Measurements from ENCODE around the gene GRID2.

GRID2 gene

DNA sequence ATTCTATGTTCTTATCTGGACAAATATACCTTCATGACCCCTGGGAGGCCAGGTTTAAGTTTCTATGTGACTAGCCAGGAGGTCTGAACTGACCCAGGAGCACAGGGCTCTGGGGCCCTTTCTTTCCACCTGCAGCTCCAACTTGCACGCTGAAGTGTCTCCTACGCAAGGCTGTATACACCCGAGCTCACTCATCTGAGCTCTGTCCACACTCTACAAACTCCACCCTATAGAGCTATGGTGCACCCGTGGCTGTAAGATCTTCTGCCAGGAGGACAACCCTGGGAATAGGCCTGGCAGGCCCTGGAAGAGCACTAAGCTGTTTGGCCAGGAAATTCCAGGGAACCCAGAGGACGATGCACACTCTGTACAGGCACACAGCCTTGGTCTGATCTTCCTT lies 1464.2 kb downstream of the GRID2 start:
- ATAC-seq, result no peak
- no peak for TF ChIP-seq PPARA (CRISPR knock-in tag; IDR thresholded peaks at IDR 0.05; ENCODE audit: borderline replicate concordance)
- TF ChIP-seq ISL1 (CRISPR knock-in tag; IDR thresholded peaks at IDR 0.05), result no peak
- TF ChIP-seq TOX (CRISPR knock-in tag; IDR thresholded peaks at IDR 0.05; ENCODE audit: borderline replicate concordance), result no peak
- no peak for TF ChIP-seq ARNTL (CRISPR knock-in tag; IDR thresholded peaks at IDR 0.05; ENCODE audit: borderline replicate concordance, low read depth)
- no peak for TF ChIP-seq ZFP30 (CRISPR knock-in tag; IDR thresholded peaks at IDR 0.05)
- no peak for TF ChIP-seq ZNF70 (CRISPR knock-in tag; IDR thresholded peaks at IDR 0.05)
- TF ChIP-seq OSR1 (CRISPR knock-in tag; IDR thresholded peaks at IDR 0.05), result no peak
- TF ChIP-seq TCF4 (CRISPR knock-in tag; IDR thresholded peaks at IDR 0.05; ENCODE audit: borderline replicate concordance), result no peak
- TF ChIP-seq CSDC2 (CRISPR knock-in tag; IDR thresholded peaks at IDR 0.05), result no peak
- TF ChIP-seq SNAI2 (CRISPR knock-in tag; IDR thresholded peaks at IDR 0.05), result no peak
- no peak for TF ChIP-seq ZFP3 (CRISPR knock-in tag; IDR thresholded peaks at IDR 0.05)
- TF ChIP-seq, protein P1, sequence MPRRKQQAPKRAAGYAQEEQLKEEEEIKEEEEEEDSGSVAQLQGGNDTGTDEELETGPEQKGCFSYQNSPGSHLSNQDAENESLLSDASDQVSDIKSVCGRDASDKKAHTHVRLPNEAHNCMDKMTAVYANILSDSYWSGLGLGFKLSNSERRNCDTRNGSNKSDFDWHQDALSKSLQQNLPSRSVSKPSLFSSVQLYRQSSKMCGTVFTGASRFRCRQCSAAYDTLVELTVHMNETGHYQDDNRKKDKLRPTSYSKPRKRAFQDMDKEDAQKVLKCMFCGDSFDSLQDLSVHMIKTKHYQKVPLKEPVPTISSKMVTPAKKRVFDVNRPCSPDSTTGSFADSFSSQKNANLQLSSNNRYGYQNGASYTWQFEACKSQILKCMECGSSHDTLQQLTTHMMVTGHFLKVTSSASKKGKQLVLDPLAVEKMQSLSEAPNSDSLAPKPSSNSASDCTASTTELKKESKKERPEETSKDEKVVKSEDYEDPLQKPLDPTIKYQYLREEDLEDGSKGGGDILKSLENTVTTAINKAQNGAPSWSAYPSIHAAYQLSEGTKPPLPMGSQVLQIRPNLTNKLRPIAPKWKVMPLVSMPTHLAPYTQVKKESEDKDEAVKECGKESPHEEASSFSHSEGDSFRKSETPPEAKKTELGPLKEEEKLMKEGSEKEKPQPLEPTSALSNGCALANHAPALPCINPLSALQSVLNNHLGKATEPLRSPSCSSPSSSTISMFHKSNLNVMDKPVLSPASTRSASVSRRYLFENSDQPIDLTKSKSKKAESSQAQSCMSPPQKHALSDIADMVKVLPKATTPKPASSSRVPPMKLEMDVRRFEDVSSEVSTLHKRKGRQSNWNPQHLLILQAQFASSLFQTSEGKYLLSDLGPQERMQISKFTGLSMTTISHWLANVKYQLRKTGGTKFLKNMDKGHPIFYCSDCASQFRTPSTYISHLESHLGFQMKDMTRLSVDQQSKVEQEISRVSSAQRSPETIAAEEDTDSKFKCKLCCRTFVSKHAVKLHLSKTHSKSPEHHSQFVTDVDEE (CRISPR knock-in tag; IDR thresholded peaks at IDR 0.05), result no peak
- TF ChIP-seq, protein P2, sequence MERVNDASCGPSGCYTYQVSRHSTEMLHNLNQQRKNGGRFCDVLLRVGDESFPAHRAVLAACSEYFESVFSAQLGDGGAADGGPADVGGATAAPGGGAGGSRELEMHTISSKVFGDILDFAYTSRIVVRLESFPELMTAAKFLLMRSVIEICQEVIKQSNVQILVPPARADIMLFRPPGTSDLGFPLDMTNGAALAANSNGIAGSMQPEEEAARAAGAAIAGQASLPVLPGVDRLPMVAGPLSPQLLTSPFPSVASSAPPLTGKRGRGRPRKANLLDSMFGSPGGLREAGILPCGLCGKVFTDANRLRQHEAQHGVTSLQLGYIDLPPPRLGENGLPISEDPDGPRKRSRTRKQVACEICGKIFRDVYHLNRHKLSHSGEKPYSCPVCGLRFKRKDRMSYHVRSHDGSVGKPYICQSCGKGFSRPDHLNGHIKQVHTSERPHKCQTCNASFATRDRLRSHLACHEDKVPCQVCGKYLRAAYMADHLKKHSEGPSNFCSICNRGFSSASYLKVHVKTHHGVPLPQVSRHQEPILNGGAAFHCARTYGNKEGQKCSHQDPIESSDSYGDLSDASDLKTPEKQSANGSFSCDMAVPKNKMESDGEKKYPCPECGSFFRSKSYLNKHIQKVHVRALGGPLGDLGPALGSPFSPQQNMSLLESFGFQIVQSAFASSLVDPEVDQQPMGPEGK (CRISPR knock-in tag; IDR thresholded peaks at IDR 0.05; ENCODE audit: borderline replicate concordance), result no peak
- TF ChIP-seq RARB (CRISPR knock-in tag; IDR thresholded peaks at IDR 0.05), result no peak
- no peak for TF ChIP-seq ZNF8 (CRISPR knock-in tag; IDR thresholded peaks at IDR 0.05)
- no peak for TF ChIP-seq ESRRG (CRISPR knock-in tag; IDR thresholded peaks at IDR 0.05)
- TF ChIP-seq ZC3H10 (CRISPR knock-in tag; IDR thresholded peaks at IDR 0.05), result no peak
- TF ChIP-seq BACH2 (CRISPR knock-in tag; IDR thresholded peaks at IDR 0.05; ENCODE audit: borderline replicate concordance), result no peak

DNA sequence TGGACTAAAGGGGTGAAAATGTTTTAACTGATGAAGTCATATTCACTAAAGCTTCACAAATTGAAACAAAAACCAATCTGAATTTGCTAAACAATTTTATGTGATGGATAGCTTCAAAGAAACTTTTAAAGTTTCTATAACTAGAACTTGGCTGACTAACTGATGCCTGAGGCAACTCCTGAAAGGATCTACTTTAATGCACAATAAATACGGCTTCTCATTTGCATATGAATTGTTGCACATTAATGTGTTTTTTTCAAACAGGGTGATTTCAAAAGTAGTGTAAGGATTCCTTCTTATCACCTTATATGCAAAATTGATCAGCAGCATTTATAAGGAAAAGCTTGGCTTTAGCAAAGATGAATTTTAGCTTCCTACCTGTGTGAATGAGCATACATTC lies 1466.4 kb downstream of the GRID2 start:
- TF ChIP-seq, protein P3, sequence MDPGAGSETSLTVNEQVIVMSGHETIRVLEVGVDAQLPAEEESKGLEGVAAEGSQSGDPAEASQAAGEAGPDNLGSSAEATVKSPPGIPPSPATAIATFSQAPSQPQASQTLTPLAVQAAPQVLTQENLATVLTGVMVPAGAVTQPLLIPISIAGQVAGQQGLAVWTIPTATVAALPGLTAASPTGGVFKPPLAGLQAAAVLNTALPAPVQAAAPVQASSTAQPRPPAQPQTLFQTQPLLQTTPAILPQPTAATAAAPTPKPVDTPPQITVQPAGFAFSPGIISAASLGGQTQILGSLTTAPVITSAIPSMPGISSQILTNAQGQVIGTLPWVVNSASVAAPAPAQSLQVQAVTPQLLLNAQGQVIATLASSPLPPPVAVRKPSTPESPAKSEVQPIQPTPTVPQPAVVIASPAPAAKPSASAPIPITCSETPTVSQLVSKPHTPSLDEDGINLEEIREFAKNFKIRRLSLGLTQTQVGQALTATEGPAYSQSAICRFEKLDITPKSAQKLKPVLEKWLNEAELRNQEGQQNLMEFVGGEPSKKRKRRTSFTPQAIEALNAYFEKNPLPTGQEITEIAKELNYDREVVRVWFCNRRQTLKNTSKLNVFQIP (CRISPR knock-in tag; IDR thresholded peaks at IDR 0.05; ENCODE audit: borderline replicate concordance, low read depth), result no peak
- TF ChIP-seq, protein P2 (CRISPR knock-in tag; IDR thresholded peaks at IDR 0.05; ENCODE audit: borderline replicate concordance), result no peak
- TF ChIP-seq CSDC2 (CRISPR knock-in tag; IDR thresholded peaks at IDR 0.05), result no peak
- ATAC-seq, result no peak

DNA sequence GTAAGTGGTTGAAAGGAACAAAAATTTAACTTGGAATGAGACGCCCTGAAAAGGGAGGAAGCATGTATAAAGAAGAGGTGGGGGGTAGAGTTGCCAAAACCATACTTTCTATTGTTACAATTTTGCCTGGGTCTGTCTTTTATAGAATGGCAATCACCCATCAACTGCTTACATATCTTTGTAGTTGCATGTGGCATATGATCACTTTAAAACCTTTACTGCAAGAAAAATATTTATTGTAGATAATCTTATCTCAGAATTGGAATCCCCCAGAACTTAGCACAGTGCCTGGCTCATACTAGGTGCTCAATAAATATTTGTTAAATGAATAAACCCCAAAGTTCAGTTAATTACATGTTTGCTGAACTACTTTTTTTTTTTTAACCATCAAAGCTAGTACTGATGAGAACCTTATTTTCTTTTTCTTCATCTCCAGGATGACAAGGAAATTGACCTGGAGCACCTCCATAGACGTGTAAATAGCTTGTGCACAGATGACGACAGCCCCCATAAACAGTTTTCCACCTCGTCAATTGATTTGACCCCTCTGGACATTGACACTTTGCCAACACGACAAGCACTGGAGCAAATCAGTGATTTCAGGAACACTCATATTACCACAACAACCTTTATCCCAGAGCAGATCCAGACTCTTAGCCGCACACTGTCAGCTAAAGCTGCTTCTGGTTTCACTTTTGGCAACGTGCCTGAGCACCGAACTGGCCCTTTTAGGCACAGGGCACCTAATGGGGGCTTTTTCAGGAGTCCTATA lies 1468.1 kb downstream of the GRID2 start:
- ATAC-seq, result peak; percentile 76
- TF ChIP-seq, protein P1 (CRISPR knock-in tag; IDR thresholded peaks at IDR 0.05), result no peak
- no peak for TF ChIP-seq TOX (CRISPR knock-in tag; IDR thresholded peaks at IDR 0.05; ENCODE audit: borderline replicate concordance)
- no peak for TF ChIP-seq OSR1 (CRISPR knock-in tag; IDR thresholded peaks at IDR 0.05)
- TF ChIP-seq GLIS3 (CRISPR knock-in tag; IDR thresholded peaks at IDR 0.05), result no peak

All from SK-N-SH treated with all-trans-retinoic acid at 6 μM for 48 hours (cell line).